Measurements from ENCODE around the gene ZNF774.
"Not testable (repeated sequence)": the region's sequence is repeated elsewhere in the genome, so short reads cannot be mapped to it uniquely, and the experiment has no call there.

The ZNF774 gene

DNA sequence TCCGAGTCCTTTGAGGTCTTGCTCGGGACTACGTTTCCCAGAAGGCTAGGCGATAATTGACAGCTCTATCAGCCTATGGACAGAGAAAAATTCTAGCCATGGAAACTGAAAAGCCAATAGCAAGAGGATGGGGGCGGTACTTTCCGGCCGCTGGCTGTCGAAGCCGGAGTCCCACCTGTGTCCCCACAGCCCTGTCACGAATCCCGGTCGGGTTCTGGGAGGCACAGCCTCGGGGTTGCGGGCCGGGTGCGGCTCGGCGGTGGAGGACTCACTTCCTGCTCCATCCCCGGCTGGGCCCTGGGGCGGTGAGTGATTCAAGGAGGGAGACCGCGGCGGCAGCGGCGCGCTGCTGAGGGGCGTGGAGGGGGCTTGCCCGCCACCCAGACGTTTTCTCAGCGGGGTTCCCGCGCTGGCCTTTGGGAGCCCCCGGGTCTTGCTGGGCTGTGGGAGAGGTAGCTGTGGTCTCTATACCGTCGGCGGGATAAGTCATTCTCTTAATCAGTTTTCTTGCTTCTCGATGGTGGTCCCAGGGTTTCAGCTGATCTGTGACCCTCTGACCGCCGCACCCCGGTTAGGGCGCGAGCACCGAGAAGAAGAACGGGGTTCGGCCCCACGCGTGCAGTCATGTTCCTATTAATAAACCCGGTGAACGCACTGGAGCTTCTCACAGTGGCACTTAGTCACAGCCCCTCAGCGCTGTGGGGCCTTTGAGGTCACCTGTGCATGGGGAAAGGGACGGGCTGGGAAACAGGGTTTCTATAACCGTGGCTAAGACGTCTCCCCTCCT, at the start of gene ZNF774:
Gene ZNF774, plus strand, starts transcription at position 178 of the 787 bp plus-strand sequence. CDS start 2,377 bp downstream, outside the sequence.
- DNase-seq (ENCODE audit: low read depth) = peak; percentile 80

DNA sequence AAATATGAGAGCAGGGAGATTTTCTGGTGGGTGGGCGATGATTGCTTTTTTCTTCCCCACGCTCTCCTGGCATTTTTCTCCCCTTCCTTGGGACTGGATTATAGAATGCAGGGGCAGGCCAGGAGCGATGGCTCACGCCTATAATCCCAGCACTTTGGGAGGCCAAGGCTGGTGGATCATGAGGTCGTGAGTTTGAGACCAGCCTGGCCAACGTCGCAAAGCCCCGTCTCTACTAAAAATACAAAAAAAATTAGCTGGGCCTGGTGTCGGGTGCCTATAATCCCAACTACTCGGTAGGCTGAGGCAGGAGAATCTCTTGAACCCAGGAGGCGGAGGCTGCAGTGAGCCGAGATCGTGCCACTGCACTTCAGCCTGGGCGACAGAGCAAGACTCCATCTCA, 46.7 kb upstream of the ZNF774 start:
- DNase-seq (ENCODE audit: low read depth) = not testable (repeated sequence)

GRCh38 chr15:90305932-90306331, 46.2 kb upstream of the ZNF774 start:
- DNase-seq (ENCODE audit: low read depth) = no peak

DNA sequence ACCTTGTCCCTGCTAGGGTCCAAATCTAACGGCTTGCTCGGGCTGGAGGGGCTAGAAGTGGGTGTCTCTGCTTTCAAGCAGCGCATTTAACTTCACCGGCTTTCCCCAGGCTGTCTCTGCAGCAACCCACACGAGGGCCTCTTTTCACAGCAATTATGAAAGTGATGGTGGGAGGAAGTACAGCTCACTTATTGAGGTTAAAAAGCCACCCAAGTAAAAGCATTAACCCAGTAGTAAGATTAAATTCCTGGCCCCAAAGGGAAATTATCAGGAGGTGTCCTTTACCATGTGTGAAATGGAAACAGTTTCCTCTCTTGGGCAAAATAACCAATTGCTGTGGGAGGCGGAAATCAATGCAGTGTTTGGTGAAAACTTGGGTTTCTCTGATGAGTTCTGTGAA, 45.5 kb upstream of the ZNF774 start:
- peak; percentile 12 for DNase-seq (ENCODE audit: low read depth)

DNA sequence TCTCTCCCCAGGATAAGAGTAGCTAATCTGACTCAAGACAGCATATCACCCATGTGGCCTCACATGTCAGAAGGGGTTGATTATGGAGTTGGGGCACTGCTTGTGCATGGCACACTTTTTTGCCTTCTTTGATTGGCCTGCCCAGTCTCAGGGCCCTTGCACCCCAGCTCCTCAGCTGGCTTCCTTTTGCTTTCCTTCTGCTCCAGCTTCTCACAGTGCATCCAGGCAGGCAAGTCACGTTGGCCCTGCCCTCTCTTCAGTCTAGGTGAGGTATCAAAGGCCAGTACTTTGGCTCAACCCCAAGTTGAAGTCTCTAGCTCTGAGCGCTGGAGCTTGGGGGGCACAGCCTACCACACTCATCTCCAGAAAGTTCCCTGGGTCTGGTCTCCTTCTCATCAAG, 44.4 kb upstream of the ZNF774 start:
- DNase-seq (ENCODE audit: low read depth) = no peak

- no peak for DNase-seq (ENCODE audit: low read depth)
Measured at GRCh38 chr15:90309020-90309419, 43.1 kb upstream of the ZNF774 start.

DNA sequence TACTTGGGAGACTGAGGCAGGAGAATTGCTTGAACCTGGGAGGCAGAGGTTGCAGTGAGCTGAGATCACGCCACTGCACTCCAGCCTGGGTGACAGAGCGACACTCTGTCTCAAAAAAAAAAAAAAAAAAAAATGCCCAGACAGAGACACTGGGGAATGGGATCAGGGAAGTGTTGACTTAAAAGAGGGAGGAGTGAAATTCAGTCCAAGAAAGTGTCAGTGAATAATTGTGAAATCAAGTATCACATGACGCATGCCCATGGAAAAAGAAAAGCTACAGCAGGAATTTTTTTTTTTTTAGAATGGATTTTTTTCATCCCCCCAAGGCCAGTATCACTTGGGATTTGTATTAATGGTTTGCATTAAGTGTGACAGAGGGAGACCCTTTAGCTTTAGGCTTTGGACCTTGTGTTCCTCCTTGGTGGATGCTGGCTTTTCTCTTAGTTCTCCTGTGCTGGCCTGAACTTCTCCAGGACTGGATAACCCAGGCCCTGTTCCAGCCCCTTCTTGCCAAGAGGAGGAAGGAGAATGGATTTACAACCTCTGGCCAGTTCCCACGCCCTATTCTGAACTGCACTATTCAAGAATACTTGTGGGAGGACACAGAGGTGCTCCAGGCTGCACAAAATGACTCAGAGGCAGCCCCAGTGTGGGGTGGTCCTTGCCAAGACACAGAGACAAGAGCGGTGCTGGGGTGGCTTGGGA, 36.7 kb upstream of the ZNF774 start:
- no peak for DNase-seq (ENCODE audit: low read depth)

DNA sequence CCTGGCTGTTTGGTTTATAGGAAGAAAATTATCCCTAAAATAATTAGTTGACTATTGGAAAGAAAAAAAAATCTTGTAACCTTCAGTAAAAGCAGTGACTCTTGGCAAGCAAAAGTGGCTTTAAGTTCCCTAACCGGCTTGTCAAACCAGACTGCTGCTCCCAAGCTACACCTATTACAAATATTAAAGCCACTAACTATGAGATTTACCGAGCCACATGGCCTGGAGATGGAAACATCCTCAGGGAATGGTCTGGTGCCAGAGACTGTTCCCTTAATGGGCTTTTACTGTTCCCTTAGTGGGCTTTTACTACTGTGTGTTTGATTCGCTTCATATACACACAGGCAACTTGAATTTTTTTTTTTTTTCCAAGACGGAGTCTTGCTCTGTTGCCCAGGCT, 35.9 kb upstream of the ZNF774 start:
- no peak for DNase-seq (ENCODE audit: low read depth)

DNA sequence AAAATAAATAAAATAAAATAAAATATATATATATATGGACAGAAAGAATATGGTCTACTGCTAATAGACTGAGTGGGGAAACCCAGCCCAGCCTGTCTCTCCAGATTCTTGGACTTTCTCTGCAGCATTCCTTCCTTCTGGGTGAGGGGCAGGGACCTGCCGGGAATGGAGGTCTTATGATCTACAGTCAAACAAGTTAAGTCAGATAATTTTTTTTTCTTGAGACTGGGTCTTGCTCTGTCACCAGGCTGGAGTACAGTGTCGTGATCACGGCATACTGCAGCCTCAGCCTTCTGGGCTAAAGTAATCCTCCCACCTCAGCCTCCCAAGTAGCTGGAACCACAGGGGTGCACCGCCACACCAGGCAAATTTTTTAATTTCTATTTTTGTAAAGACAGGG, 33.5 kb upstream of the ZNF774 start:
- no peak for DNase-seq (ENCODE audit: low read depth)

DNA sequence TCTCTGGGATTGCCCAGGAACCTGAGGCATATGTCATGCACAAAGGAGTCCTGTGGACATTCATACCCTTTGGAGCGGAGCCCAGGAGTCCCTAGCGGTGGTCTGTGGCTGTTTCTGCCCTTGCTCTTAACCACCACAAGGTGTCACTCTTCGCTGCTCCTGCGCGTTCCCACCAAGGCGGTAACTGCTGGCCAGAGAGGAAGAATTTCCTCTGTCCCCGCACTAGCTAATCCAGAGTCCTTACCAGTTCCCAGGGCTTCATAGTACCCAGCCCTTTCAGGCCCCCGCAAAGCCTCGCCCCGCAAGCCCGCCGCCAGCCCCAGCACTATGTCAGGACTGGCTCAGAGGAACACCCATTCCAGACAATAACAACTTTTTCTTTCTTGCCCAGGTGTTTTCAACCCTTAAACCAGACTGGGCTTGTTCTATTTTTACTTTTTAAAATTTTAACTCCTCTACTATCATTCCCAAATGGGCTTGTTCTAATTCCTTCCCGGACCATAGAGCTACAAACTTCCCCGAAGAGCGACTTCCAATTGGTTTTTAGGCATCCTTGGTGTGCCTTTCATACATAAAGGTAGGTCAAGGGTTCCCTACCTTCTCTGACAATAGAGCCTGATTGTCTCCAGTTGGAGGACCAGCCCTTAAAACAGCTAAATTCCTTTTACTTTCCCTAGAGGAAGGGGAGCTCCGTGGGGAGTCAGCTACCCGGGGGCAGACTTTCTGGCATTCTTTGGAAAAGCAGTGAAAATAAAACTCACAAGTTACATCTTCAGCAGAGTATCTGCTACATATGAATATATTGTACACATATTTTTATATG, 31.8 kb upstream of the ZNF774 start:
- peak; percentile 42 for DNase-seq (ENCODE audit: low read depth)

DNA sequence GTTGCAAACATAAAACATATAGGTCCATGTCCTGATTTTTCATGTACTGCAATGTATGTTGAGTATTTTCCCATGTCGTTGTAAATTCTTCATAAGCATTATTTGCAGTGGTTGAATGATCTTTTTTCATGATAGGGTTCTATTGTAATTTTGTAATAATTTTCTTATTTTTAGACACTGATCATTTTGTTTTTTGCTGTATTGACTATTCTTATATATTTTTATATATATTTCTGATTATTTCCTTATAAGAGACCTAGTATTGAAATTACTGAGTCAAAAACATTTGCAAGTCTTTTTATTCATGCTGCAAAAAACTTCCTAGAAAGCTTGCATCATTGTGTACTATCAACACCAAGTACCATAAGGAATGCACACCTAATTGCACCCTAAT, 31.2 kb upstream of the ZNF774 start:
- no peak for DNase-seq (ENCODE audit: low read depth)

DNA sequence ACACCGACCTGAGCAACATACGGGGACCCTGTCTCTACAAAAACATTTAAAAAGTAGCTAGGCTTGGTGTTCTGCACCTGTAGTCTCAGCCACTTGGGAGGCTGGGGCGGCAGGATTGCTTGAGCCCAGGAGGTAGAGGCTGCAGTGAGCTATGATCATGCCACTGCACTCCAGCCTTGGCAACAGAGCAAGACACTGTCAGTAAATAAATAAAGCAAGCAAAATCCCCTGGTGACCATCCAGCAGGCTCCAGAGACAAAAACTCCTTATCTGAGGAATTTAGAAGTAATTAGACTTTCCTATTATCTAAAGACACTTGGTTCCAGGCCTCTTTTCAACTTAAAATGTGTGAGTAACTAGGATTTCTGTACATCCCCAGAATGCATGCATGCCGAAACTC, 29.5 kb upstream of the ZNF774 start:
- no peak for DNase-seq (ENCODE audit: low read depth)

DNA sequence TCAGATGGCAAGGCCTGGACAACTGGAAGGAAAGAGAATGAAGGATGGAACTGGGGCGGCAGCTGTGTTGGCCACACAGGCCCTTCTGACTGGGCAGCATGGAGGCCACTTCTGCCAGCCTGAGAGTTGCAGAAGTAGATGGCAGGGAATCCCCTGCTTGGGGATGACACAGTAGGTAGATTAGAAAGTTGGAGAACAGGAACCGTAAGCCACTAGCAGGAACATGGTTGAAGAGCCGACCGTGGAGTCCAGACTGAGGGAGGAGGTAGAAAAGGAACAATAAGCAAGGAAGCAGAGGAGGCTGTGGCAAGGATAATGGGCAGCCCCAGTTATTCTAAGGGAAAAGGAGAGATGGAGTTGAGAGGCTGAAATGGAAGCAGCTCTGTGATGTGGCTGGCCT, 26.4 kb upstream of the ZNF774 start:
- DNase-seq (ENCODE audit: low read depth) = no peak

DNA sequence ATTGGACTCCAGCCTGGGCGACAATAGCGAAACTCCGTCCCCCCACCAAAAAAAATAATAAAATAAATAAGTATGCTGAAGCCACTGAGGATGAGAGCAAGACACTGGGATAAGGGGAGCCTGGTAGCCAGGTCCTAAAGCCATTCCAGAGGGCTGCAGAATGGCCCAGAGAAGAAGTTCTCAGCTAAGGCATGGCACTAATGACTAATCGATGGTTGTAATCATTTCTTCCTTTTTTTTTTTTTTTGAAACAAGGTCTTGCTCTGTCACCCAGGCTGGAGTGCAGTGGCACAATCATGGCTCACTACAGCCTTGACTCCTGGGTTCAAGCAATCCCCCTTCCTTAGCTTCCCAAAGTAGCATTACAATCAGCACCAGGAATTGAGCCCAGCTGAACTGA, 25.6 kb upstream of the ZNF774 start:
- no peak for DNase-seq (ENCODE audit: low read depth)

DNA sequence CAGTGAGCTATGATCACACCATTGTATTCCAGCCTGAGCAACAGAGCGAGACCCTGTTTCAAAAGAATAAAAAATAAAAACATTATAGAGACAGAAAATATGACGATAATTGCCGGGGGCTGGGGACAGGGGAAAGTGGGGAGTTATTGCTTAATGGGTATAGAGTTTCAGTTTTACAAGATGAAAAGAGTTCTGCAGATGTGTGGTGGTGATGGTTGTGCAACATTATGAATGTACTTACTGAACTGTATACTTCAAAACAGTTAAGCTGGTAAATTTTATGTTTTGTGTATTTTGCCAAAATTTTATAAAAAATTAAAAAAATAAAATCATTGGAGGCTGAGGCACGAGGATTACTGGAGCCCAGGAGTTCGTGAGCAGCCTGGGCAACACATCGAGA, 24.8 kb upstream of the ZNF774 start:
- DNase-seq (ENCODE audit: low read depth) = no peak

DNA sequence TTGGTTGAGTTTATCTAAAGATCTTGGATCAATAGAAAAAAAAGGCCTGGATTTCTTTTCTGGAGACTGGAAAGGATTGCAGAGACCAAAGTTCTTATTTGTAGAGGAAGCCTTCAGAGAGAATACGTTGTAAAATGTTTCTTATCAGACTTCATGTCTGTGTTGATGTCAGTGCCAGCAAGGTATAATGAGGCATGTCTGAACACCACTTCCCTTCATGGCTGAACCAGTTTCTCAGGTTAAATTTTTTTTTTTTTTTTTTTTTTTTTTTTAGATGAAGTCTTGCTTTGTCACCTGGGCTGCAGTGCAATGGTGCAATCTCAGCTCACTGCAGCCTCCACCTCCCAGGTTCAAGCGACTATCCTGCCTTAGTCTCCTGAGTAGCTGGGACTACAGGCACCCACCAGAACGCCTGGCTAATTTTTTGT, 17.8 kb upstream of the ZNF774 start:
- no peak for DNase-seq (ENCODE audit: low read depth)

- DNase-seq (ENCODE audit: low read depth) = no peak
Measured at GRCh38 chr15:90336705-90337141, 15.4 kb upstream of the ZNF774 start.

DNA sequence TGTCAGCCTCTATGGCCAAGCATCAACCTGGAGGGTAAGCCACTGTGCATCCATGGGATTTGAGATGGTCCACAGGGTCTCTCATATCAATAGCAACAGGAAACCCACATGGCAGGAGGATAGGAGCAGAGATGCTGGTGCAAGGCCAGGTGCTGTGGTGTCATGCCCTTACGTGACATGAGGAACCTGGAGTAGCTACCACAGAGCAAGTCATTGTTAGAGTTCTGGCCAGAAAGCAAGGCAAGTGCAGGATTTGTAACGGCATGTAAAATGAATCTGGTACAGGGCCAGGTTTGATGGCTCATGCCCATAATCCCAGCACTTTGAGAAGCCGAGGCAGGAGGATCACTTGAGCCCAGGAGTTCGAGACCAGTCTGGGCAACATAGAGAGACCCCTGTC, 14.8 kb upstream of the ZNF774 start:
- DNase-seq (ENCODE audit: low read depth) = no peak

- DNase-seq (ENCODE audit: low read depth) = no peak
Measured at GRCh38 chr15:90338532-90338931, 13.6 kb upstream of the ZNF774 start.

GRCh38 chr15:90340345-90340744, 11.7 kb upstream of the ZNF774 start:
- no peak for DNase-seq (ENCODE audit: low read depth)

GRCh38 chr15:90343302-90343790, 8.7 kb upstream of the ZNF774 start:
- DNase-seq (ENCODE audit: low read depth) = no peak

GRCh38 chr15:90344662-90345061, 7.4 kb upstream of the ZNF774 start:
- no peak for DNase-seq (ENCODE audit: low read depth)

- no peak for DNase-seq (ENCODE audit: low read depth)
Measured at GRCh38 chr15:90345857-90346256, 6.2 kb upstream of the ZNF774 start.
